HG03066 (cell line): ENCODE data around the gene UTS2B.

Experiments used
- ATAC-seq: cut with Tn5 transposase; IDR thresholded peaks from one replicate; pipeline ENCODE4 v1.9.1; 2021; ENCODE audit warnings: low read depth; ENCODE audit not compliant: unreplicated experiment

Gene UTS2B

DNA sequence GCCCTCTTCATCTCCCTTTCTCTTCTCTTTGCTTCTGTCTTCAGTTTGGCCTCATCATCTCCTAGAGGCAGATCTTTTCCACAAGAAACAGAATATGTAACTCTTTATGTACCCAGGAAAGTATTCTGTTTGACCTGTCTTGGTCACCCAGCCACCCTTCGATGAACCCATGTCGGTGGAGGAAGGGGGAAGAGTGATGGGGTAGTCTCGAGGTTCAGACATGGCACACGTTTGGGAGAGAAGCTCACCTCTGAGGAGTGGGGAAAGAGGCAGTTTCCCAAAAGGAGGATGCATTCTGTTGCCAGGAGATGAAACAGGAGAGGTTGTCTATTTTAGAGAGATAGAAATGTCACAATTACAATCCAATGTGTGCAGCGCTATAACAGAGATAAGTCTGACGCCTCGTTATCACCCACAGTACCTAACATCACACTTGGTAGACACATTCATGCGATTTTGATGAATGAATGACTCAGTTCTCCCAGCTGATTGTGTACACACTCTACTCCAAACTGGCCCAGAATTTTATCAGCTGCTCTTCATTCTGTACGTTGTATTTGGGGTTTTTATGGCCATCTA, 1.9 kb downstream of the UTS2B start:
- no peak for ATAC-seq

DNA sequence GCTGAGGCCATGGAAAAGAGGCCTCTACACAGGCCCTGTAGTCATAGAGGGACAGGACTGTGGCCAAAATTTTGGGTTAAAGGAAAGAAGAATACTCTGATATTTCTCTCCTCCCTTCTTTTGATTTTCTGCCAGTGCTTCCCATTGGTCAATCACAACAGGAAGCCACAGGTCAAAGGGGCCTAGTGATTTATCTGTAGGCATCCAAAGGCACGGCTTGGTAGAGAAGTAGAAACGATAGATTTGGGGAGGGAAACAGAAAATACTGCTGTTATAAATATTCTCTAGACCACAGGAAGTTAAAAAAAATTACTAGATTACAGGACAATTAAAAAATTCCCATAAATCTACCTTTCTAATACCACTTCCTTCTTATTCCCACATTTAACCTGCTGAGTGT, 2.8 kb downstream of the UTS2B start:
- ATAC-seq: no peak

DNA sequence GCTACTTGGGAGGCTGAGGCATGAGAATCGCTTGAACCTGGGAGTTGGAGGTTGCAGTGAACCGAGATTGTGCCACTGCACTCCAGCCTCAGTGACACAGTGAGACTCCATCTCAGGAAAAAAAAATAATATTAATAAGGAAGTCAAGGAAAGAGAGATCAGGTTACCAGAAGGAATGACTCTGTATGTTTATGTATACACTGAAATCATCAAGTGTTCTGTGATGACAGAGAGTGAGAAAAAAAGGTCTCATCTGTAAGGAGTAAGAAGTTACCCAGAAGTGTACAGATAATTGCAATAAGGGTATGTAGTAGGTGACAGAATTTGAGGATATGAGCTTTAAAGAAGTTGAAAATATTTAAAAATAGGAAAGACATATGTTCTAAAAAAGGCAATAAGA, 5.4 kb downstream of the UTS2B start:
- no peak for ATAC-seq

DNA sequence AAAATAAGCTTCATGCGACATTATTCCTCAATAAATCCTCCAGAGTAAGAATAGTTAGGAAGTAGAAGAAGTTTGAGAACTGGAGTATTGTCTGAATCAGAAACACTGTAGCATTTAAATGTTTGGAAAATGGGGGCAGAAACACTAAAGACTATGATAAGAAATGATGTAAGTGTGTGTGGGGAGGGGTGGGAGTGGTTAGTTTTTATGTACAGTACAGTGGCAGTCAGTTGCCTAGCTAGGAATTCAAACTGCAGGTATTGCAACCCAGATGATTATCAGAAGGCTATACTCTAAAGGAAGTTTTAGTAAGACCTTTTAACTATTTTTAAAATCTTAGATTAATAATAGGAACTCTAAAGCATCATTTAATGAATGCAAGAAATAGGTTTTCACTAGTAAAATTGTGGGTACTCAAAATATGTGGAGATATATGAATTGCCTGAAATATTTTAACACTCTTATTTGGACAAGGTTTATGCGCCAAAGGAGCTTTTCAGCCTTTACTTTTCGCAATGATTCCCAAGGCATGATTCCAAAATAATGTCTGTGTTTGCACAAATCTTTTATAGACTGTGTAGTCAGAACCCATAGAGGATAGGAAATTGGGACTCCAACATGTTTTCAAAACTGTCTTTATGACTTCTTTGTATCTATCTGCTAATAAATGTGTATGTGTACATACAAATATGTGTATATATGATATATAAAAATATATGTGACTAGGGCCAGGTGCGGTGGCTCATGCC, 9.1 kb downstream of the UTS2B start:
- ATAC-seq: no peak

DNA sequence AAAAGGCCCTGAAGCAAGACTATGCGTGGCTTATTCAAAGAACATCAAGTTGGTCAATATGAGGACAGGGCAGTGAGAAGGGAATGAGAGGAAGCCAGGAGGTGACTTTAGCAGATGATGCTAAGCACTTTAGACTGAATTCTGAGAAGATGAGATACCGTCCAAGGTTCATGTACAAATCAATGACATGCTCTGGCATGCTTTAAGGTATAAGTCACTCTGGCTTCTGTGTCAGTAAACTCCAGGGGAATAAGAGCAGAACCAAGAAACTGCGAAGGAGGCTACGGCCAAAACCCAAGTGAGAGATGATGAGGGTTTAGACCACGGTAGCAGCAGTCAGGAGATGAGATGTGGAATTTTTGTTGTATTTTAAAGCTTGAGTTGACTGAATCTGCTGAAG, 10.0 kb downstream of the UTS2B start:
- ATAC-seq: no peak

DNA sequence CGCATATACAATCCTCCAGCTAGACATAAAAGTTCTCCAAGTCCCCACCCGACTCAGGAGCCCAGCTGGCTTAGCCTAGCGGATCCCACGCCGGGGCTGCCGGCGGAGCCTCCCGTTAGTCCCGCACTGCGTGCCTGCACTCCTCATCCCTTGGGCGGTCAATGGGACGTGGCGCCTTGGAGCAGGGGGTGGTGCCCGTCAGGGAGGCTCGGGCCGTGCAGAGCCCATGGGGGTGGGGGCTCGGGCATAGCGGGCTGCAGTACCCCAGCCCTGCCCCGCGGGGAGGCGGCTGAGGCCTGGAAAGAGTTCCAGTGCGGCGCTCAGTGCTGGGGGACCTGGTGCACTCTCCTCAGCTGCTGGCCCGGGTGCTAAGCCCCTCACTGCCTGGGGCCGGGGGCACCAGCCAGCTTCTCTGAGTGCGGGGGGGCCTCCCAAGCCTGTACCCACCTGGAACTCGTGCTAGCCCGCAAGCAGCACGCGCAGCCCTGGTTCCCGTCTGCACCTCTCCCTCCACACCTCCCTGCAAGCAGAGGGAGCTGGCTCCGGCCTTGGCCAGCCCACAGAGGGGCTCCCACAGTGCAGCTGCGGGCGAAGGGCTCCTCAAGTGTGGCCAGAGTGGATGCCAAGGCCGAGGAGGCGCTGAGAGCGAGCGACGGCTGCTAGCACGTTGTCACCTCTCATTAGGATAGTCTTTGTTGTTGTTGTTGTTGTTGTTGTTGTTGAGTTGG, 13.3 kb downstream of the UTS2B start:
- no peak for ATAC-seq

DNA sequence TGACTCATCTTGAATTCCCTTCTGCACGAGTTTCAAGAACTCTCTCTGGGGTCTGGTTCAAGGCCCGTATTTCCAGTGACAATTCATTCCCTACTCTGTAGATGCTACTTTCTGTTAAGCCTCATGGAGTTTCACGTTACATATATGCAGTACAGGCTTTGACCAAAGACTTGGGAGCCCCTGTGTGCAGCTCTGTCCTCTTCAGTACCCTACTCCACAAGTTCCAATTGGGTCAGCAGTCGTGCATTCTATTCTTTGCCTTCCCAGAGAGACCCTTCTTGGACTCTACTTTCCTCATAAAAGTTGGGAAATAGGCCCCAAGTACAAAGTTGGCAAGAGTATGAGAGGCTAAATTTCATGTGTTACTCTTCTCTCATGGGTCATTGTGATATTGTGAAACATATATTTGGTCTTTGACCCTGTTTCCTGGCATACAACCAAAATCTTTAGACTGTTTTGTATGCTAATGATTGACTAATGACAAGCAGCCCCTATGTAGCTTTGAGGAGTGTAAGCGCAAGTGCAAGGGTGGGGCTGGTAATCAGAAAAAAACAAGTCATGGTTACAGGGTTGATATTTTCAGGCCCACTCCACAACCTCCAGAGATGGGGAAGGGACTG, 16.1 kb downstream of the UTS2B start:
- no peak for ATAC-seq

DNA sequence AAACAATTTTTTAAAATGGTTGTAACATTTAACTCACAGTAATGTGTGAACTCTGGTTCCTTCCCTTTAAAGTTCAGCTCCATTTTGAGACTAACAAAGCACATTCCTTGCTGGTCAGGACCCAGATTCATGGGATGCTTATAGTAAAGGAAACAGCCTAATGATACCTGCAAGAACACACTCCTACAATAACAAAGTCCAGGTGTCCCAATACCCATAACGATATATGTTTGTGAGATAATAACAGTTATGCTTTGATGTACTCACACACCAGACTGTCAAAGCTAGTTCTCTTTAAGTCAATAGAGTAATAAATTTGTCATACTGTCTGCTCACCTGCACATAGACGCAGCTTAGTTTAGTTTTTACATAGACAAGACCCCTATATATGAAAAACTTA, 17.0 kb downstream of the UTS2B start:
- no peak for ATAC-seq

DNA sequence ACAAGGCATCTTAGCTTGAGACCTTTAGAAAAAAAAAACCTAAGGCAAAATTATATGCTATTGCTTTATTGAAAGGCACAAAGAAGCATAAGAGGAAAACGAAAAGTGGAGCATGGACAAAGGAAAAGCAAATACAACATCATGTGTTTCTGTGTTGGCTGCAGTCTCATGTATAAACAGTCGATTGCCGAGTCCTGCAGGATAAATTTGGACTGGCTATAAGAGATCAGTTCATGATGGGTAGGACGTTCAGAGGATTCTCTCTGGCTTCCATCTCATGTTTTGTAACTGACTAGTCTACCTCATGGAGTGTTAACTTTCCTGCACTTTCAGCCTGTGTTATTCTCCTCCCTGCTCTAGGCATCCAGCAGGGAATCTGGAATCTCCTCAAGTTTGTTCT, 23.0 kb downstream of the UTS2B start:
- ATAC-seq: no peak

DNA sequence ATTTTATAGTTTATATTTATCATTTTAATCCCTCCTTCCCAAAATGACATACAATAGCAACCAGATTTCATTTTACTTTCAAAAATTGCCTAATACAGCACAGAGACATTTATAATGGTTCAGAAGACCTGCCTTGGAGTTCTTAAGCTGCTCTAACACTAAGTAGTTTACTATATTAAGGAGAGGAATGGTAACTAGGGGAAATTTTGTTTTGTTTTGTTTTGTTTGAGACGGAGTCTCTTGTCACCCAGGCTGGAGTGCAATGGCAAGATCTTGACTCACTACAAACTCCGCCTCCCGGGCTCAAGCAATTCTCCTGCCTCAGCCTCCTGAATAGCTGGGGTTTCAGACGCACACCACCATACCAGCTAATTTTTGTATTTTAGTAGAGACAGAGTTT, 23.9 kb downstream of the UTS2B start:
- no peak for ATAC-seq

DNA sequence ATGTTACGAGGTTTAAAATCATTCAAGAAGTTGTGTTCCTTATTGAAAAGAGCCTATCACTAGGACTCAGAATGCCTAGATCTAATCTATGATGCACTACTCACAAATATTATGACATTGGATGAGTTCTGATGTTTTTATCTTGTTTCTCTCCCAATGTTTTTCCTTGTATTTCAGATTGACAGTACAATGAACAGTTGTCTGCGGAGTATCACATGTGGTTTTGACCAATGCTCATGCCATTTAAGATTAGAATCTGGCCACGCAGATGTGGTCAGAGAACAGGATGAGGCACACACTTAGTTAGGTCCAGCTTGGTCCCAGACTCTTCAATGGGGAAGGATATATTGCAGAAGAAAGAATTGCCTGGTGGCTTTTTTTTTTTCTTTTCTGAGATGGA, 26.7 kb downstream of the UTS2B start:
- no peak for ATAC-seq

DNA sequence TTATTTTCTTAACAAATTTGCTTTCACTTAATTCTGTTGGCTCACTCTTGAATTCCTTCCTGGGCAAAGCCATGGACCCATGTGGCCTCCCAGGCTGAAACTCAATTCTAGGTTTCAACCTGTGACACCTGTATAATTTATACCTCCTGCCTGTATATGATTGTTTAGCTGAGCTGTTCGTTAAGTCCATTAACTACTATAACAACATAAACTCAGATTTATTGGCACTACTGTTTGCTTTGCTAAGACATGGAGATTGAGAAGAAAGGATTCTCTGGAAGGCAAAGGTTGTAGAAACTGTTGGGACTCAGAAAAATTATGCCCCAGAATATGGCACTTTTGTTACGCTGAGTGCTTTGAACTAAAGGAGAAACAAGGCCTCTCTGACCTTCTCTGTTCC, 27.9 kb downstream of the UTS2B start:
- ATAC-seq: no peak

DNA sequence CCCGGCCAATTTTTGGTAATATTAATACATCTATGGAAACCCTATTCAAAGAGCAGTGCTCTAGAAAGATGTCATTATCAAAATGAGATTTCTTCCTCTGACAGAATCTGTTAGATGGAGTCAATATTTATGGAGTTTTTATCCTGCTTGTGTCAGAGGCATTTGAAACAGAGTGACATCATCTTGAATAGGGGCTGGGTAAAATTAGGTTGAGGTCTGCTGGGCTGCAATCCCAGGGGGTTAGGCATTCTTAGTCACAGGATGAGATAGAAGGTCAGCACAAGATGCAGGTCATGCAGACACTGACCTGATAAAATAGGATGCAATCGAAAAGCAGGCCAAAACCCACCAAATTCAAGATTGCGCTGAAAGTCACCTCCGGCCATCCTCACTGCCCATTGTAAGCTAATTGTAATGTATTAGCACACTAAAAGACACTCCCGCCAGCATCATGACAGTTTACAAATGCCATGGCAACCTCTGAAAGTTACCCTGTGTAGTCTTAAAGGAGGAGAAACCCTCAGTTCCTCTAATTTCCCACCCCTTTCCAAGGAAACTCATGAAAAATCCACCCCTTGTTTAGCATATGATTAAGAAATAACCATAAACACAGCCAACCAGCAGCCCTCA, 28.4 kb downstream of the UTS2B start:
- ATAC-seq: no peak

DNA sequence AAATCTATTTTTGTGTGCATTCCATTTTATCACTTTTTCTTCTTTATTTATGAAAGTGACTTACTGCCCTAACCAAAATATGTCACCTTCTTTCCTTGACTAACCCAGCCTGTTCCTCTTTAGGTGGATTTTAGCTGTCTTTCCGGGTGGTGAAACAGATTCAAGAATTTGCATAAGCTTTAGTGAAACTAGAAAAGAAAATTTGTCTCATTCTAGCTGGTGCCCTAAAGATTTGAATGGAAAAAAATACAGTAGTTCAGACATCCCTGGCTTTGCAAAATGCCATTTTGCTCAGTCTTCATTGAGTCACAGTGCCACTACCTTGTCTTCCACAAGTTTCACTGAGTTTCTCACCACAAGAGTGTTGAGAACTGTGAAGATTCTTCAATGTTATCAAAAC, 29.3 kb downstream of the UTS2B start:
- peak; percentile 79 for ATAC-seq

DNA sequence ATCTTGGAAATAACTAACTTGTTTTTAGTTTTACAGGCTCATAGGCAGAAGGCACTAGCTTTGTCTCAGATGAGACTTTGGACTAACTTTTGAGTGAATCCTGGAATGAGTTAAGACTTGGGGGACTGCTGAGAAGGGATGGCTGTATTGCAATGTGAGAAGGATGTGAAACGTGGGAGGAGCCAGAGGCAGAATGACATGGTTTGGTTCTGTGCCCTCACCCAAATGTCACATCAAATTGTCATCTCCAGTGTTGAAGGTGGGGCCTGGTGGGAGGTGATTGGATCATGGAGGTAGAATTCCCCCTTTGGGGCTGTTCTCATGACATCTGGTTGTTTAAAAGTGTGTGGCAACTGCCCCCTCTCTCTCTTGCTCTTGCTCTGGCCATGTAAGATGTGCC, 29.9 kb downstream of the UTS2B start:
- no peak for ATAC-seq

DNA sequence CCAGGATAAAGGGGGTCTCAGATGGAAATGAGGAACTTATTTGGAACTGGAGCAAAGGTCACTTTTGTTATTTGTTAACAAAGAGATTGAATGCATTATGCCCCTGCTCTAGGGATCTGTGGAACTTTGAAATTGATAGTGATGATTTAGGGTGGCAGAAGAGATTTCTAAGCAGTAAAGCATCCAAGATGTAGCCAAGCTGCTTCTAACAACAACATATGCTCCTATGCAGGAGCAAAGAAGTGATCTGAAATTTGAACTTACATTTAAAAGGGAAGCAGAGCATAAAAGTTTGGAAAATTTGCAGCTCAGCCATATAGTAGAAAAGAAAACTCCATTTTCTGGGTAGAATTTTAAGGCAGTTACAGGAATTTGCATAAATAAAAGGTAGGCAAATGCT, 31.5 kb downstream of the UTS2B start:
- no peak for ATAC-seq

DNA sequence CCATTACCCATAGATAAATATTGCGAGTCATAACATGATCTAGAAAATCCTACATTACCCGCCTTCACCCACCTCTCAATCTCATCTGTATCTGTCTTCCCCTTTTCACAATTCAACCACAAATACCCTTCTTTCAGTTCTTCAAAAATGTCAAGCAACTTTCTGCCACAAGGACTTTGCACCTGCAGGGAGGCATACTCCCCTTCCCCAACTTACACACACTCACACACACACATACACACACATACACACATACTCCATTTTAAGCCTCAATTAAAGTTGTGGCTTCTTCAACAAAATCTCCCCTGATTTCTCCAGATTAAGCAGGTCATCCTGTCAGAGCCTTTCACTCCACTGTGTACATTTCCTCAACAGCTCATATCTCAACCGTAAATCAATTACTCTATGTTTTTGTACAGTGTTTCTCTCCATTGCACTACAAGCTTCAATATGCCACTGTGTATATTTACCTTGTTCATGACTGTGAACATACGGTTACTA, 34.2 kb downstream of the UTS2B start:
- ATAC-seq: peak; percentile 84

DNA sequence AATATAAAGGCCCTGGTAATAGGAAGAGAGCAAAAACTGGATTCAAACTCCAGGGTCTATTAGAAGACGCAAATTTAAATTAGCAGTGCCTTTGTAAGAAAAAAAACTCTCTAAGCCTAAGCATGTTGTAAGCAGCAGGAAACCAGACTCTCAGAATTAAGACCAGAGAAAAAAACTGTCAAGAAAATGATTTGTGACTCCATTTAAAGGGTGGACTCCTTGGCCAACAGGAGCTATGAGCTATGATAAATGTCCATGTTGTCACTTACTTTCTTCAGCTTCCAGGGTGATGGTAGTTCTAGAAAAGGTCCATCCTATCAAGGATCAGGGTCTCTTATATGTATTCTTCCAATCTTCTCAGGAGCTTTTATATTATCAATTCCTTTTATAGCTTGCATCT, 36.0 kb downstream of the UTS2B start:
- ATAC-seq: no peak

DNA sequence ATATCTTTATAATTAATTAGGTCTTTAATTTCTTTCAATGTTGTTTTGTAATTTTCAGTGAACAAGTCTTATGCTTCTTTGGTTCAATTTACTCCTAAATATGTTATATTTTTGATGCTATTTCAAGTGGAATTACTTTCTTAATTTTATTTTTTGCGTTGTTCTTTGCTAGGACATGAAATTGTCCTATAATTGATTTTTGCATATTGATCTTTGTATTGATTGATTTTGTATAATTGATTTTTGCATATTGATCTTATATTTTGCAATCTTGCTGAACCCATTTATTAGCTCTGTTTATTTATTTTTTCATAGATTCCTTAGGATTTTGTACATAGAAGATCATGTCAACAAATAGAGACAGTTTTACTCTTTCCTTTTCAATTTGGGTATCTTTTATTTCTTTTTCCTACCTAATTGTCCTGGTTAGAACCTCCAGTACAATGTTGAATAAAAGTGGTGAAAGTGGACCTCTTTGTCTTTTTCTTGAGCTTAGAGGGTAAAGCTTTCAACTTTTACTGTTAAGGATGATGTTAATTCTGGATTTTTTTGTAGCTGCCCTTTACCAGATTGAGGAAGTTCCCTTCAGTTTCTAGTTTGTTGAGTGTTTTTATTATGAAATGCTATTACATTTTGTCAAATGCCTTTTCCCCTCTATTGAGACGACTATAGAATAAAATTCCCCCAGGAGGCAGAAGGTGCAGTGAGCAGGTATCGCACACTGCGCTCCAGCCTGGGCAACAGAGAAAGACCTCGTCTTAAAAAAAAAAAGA, 37.9 kb downstream of the UTS2B start:
- ATAC-seq: no peak
